ENCODE measurements around the gene BEAN1. TPM values are rescaled to one million over a fixed set of nuclear protein-coding genes. Genes with fewer than 3 reads are reported as not detected.

BEAN1 gene
- total and polyA plus RNA-seq, 9 of the 15 experiments (the other 6 are each of a cell fraction or from before 2014, with no cell fraction given), result not detected

GRCh38 chr16:66439051-66439730 lies 12.1 kb downstream of the BEAN1 start:
- in situ Hi-C loops (cut with MboI), result no loop called here
- BruUV-seq (replicated peaks), result no TSS peak
- H2AFZ ChIP-seq (ENCODE audit: low read depth, low read length), result no peak overlapping the region
- TF ChIP-seq ZNF707 (CRISPR knock-in tag; conservative IDR thresholded peaks at IDR 0.05), result no peak
- no peak for TF ChIP-seq ARHGAP35 (IDR thresholded peaks at IDR 0.05; ENCODE audit: partially characterized antibody)
- no peak for TF ChIP-seq ZNF507 (tag; conservative IDR thresholded peaks at IDR 0.05)
- no peak for TF ChIP-seq ZNF3 (CRISPR knock-in tag; IDR thresholded peaks at IDR 0.05)
- TF ChIP-seq ZKSCAN8 (CRISPR knock-in tag; IDR thresholded peaks at IDR 0.05), result no peak
- no peak for TF ChIP-seq PTTG1 (tag; IDR thresholded peaks at IDR 0.05; ENCODE audit: low read depth)
- TF ChIP-seq AFF4 (CRISPR knock-in tag; IDR thresholded peaks at IDR 0.05), result no peak
- no peak for TF ChIP-seq ADNP (tag; IDR thresholded peaks at IDR 0.05)
- no peak for TF ChIP-seq ILF3 (IDR thresholded peaks at IDR 0.05; ENCODE audit: borderline replicate concordance)
- DNase-seq (ENCODE audit: extremely low read depth in 1 of 4, low spot score in 3 of 4) (no peak), ATAC-seq (no peak), FAIRE-seq (no peak)
- H3K79me2 ChIP-seq (ENCODE audit: control insufficient read depth, insufficient read depth, low read length), result no peaks in the 10 kb centered on the region
- no peaks in the 10 kb centered on the region for H3K36me3 ChIP-seq (ENCODE audit: control insufficient read depth, insufficient read depth, low read length)
- H3K4me3 ChIP-seq, result no peak overlapping the region
- CTCF ChIA-PET (ENCODE audit: low intra/inter-chr PET ratio), result no interaction called here
- H3K9me1 ChIP-seq (ENCODE audit: control insufficient read depth, insufficient read depth, low read length), result no peaks in the 10 kb centered on the region
- H3K27ac ChIP-seq (ENCODE audit: extremely low read depth, low read depth, low read length), result no peak overlapping the region
- H3K4me2 ChIP-seq (ENCODE audit: insufficient read depth, low read length), result no peak overlapping the region
- no peaks in the 10 kb centered on the region for H3K4me1 ChIP-seq (replicated peaks in 1 of 2; ENCODE audit: control insufficient read depth in 2 of 2, insufficient read depth in 2 of 2, low read length in 2 of 2)
- H3K9ac ChIP-seq (ENCODE audit: insufficient read depth in 1 of 2, low read depth in 2 of 2, low read length in 2 of 2), result no peak overlapping the region
- peaks cover 3% of the 10 kb centered on the region; the same call in 1 of the 2 replicates for H4K20me1 ChIP-seq (replicated peaks; ENCODE audit: control insufficient read depth, insufficient read depth, low read length)
- intact Hi-C loops (cut with micrococcal nuclease), result no loop called here
- POLR2A ChIA-PET, result interaction anchor here (0.6 to 1.1 kb wide), 4 partner anchors 29 to 65 kb away, joined by 3 to 5 read pairs (median 3); no protein-coding TSS in a partner anchor
- H3K9me3 ChIP-seq (replicated peaks; ENCODE audit: control insufficient read depth, insufficient read depth, low read depth, low read length), result no peaks in the 10 kb centered on the region
- peaks cover 11 to 72% of the 10 kb centered on the region in 2 experiments; a peak in 3 of 5 replicates for H3K27me3 ChIP-seq (ENCODE audit: control insufficient read depth in 2 of 2, insufficient read depth in 2 of 2, low read length in 2 of 2)
- WGBS (ENCODE audit: insufficient coverage, low coverage, missing lambda C conversion rate), result 0% methylated on average over 5 of the region's 5 CpGs

All from K562 (cell line).